Smooth muscle cell of trachea (primary cell): ENCODE measurements around the gene RIOK2. TPM values are rescaled to one million over a fixed set of nuclear protein-coding genes. Genes with fewer than 3 reads are reported as not detected.

ENCODE experiments used
- total RNA-seq: library from RNA; depleted of rRNA; stranded (reverse); fragments of >200 nt; gene quantifications from 2 replicates; pipeline ENCODE4 v1.2.1, GENCODE V29; 2014

The RIOK2 gene
- 19.4 and 28.5 TPM in 2 replicates for total RNA-seq

DNA sequence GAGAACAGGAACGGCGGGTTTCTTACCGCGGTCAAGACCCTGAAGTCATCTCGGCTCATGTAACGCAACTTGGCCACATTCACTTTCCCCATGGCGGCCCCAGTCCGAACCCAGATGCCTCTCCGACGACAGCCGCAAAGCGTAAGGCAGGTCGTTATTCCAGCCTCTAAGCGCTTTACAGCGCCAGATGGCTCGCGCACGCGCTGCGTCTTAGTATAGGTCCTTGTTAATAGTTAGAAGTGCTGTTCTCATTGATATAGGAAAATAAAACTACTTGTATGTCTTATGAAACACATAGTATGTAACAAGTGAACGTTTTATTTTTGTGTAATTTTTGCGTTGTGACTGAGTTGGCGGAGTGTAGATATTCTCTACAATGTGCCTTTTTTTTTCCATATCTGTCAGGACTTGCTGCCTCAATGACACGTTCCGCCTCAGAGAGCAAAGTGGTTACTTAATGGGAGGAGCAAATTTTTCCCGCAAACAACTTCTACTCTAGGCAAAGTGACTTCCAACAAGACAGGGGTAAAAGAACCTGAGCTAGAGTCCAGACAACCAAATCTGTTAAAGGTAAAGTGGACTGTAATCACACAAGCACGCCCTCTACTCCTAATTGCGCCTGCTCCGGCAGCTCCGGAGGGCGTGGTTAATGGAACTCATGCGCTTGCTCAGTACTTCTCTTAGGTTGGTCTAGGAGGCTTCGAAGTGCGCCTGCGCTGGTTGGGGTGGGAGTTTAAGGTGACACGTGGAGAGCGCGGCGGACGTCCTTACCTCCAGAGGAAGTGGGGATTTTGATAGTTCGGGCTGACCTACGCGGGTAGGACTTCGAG lies at the start of gene RIOK2:
TSS of gene RIOK2 (minus strand) at position 148 of the 830 bp plus-strand sequence. CDS start at position 92, 56 bp downstream.

GRCh38 chr5:97142521-97143254 lies 40.4 kb downstream of the RIOK2 start, which contains the start of gene LIX1:
LIX1 (minus strand) TSS chr5:97142611; CDS start chr5:97142576, 35 bp downstream.

Other genes with a start within 250 kb of the RIOK2 start
- gene LNPEP, start 247.2 kb downstream of the RIOK2 start, total RNA-seq: 28.6 and 33.7 TPM in 2 replicates
- gene LIX1, start 40.6 kb downstream of the RIOK2 start, total RNA-seq: not detected in 2 replicates